ENCODE measurements around the gene ENC1. TPM values are rescaled to one million over a fixed set of nuclear protein-coding genes. Genes with fewer than 3 reads are reported as not detected.
A peak's percentile ranks its signal among the peaks of the same experiment; 100 is the strongest.

ENC1 gene
- total and polyA plus RNA-seq, 2 of the 4 experiments (the other 2 are of a cell fraction), result 25.6 to 70.8 TPM

GRCh38 chr5:74634611-74635286, 5.8 kb downstream of the ENC1 start:
- peak overlapping the region; percentile 29; the same call in 1 of the 2 replicates for H3K4ac ChIP-seq (ENCODE audit: low read depth, low read length)
- 92% methylated on average over 10 of the region's 16 CpGs; no CpG with 5 or more reads in 1 of the 2 experiments for WGBS, 2 experiments (ENCODE audit: extremely low coverage in 2 of 2, insufficient read length in 1 of 2)
- intact Hi-C loops (cut with micrococcal nuclease) (loop anchor here (10.0 kb wide), 1 partner anchor 140 kb away; no protein-coding TSS in a partner anchor), in situ Hi-C loops (cut with MboI; ENCODE audit: low sequenced_read_pairs) (no loop called here), dilution Hi-C loops (cut with HindIII; ENCODE audit: low sequenced_read_pairs, unreplicated experiment) (no loop called here)
- peaks cover 56% of the 10 kb centered on the region for H4K20me1 ChIP-seq (ENCODE audit: insufficient read depth, low read length)
- no TSS peak for BruUV-seq (replicated peaks)
- ChIA-PET CTCF (no interaction called here), POLR2A (ENCODE audit: unreplicated experiment) (no interaction called here)
- no peak overlapping the region for H3K18ac ChIP-seq (ENCODE audit: low read depth, low read length)
- peaks cover 33% of the 10 kb centered on the region for H3K4me1 ChIP-seq (ENCODE audit: control insufficient read depth, insufficient read depth, low read length)
- 0 out of 2 replicates have a peak overlapping the region, but pooled peaks have one; percentile 61 for H3K23ac ChIP-seq (ENCODE audit: low read depth, low read length)
- H3K9ac ChIP-seq (ENCODE audit: low read depth, low read length), result no peak overlapping the region
- no peak for DNase-seq
- H3K27me3 ChIP-seq (ENCODE audit: control insufficient read depth, insufficient read depth, low read length), result no peaks in the 10 kb centered on the region
- peak overlapping the region; percentile 57; the same call in 1 of the 2 replicates for H2AK5ac ChIP-seq (ENCODE audit: low read depth, low read length)
- H3K4me2 ChIP-seq (ENCODE audit: low read depth, low read length), result no peak overlapping the region
- no peak overlapping the region for H2AK9ac ChIP-seq (replicated peaks; ENCODE audit: low read depth, low read length, poor library complexity)
- H3K36me3 ChIP-seq (ENCODE audit: control insufficient read depth, insufficient read depth, low read length), result peaks cover 13% of the 10 kb centered on the region
- no peak overlapping the region for H2BK5ac ChIP-seq (ENCODE audit: low read depth, low read length, poor library complexity, severe bottlenecking)
- no peak for ATAC-seq (ENCODE audit: low read depth)
- no peak overlapping the region for H3K27ac ChIP-seq (ENCODE audit: insufficient read depth, low read length)
- H3K9me3 ChIP-seq (ENCODE audit: control insufficient read depth, insufficient read depth, low read length), result no peaks in the 10 kb centered on the region
- H4K91ac ChIP-seq (ENCODE audit: insufficient read depth, low read depth, low read length), result no peak overlapping the region
- no peak overlapping the region for H2BK15ac ChIP-seq (ENCODE audit: low read depth, low read length)
- peak overlapping the region; percentile 15; the same call in 1 of the 2 replicates for H3K14ac ChIP-seq (replicated peaks; ENCODE audit: low read depth, low read length)
- no peak overlapping the region for H2AFZ ChIP-seq (replicated peaks; ENCODE audit: low read length, poor library complexity)
- peaks cover 21 to 88% of the 10 kb centered on the region in 2 experiments for H3K79me1 ChIP-seq (ENCODE audit: low read depth in 1 of 2, low read length in 2 of 2)
- peaks cover 31% of the 10 kb centered on the region for H3K9me1 ChIP-seq (ENCODE audit: insufficient read depth, low read length)
- no peak overlapping the region for H3K56ac ChIP-seq (ENCODE audit: extremely low read depth, insufficient read depth, low read length)
- H2BK120ac ChIP-seq (ENCODE audit: low read depth, low read length), result no peak overlapping the region
- no peak overlapping the region for H4K5ac ChIP-seq (ENCODE audit: low read depth, low read length)
- H3K4me3 ChIP-seq (ENCODE audit: insufficient read depth, low read depth, low read length), result no peak overlapping the region
- TF ChIP-seq MXI1 (IDR thresholded peaks at IDR 0.05; ENCODE audit: borderline replicate concordance, low read depth, low read length) (no peak), CEBPB (IDR thresholded peaks at IDR 0.05; ENCODE audit: low read depth, low read length) (no peak), MAZ (IDR thresholded peaks at IDR 0.05; ENCODE audit: borderline replicate concordance, low read depth, low read length) (no peak), FOS (IDR thresholded peaks at IDR 0.05; ENCODE audit: low read depth, low read length) (no peak), BHLHE40 (IDR thresholded peaks at IDR 0.05; ENCODE audit: low read depth, low read length) (no peak)
- H4K8ac ChIP-seq (ENCODE audit: low read depth in 2 of 2, low read length in 2 of 2), result no peak overlapping the region; a peak in 1 of 4 replicates
- H2BK20ac ChIP-seq (ENCODE audit: low read depth, low read length), result no peak overlapping the region

Measured in IMR-90 (cell line).